ENCODE results near the gene PXYLP1. TPM values are rescaled to one million over a fixed set of nuclear protein-coding genes. Genes with fewer than 3 reads are reported as not detected.

PXYLP1 gene
- total and polyA plus RNA-seq, 2 donors (not counting 1 experiment from before 2014, with no cell fraction given): 1.4 to 4.5 TPM

DNA sequence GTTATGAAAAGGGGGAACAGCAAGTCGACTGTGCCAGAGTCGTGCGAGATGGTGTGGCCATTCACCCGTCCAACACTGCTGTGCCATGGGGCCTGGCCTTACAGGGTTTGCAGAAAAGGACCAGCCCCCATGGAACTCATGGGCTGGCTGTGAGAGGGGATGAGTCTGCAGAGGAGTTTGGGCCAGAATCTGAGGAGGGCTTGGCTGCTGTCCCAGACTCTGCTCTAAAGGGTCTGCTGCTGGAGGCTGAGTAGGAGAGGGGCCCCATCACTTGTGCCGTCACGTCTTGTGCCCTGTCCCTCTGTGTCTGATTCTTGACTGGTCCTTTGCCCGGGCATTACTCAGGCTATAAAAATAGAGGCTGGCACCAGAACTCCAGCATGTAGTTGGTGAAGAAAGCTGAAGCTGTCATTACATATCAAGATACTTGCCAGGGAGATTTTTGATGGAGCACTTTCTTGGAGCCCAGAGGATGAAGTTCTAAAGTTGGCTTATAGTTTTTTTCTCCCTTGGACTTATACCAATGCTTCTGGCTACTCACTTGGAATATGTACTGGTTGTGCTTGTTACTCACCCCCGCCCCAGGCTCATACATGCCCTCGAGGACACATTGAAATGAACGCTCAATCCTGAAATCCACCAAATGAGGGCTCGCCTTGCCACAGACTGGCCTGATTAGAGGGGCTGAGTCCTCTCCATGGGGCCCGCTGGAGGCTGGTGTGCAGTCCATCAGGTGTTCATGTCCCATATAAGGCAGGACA is 10.2 kb downstream of the PXYLP1 start:
- intact Hi-C loops (cut with micrococcal nuclease): no loop called here
- POLR2A ChIA-PET: no interaction called here

More for the DNA sequence above, 10.2 kb downstream of the PXYLP1 start:
- Histone ChIP-seq H3K27me3 (replicated peaks in 1 of 4; ENCODE audit: control extremely low read depth in 1 of 4, control insufficient read depth in 3 of 4, insufficient read depth in 4 of 4, low read length in 3 of 4) (no peaks in the 10 kb centered on the region), H3K4me3 (ENCODE audit: control extremely low read depth in 1 of 5, extremely low read depth in 1 of 5, insufficient read depth in 1 of 5, low read depth in 2 of 5, low read length in 4 of 5) (no peak overlapping the region), H3K9me3 (ENCODE audit: control extremely low read depth in 1 of 3, control insufficient read depth in 2 of 3, insufficient read depth in 1 of 3, low read length in 2 of 3) (no peaks in the 10 kb centered on the region), H3K4me1 (ENCODE audit: control insufficient read depth in 2 of 2, insufficient read depth in 2 of 2, low read length in 2 of 2) (no peaks in the 10 kb centered on the region), H2AFZ (ENCODE audit: insufficient read depth, low read depth, low read length, poor library complexity, severe bottlenecking) (no peak overlapping the region), H3K79me2 (ENCODE audit: control insufficient read depth, insufficient read depth, low read length) (no peaks in the 10 kb centered on the region), H3K36me3 (replicated peaks in 1 of 2; ENCODE audit: control extremely low read depth in 1 of 2, control insufficient read depth in 1 of 2, extremely low read depth in 1 of 2, insufficient read depth in 2 of 2, low read length in 1 of 2) (no peaks in the 10 kb centered on the region), H3K27ac (ENCODE audit: low read length in 2 of 2) (no peak overlapping the region), H3K9ac (ENCODE audit: low read length) (no peak overlapping the region), H3K4me2 (replicated peaks; ENCODE audit: low read depth, low read length, poor library complexity, severe bottlenecking) (no peak overlapping the region), H4K20me1 (ENCODE audit: control insufficient read depth, insufficient read depth, low read length, poor library complexity, severe bottlenecking) (no peaks in the 10 kb centered on the region)
- H3K27ac Mint-ChIP-seq: no peak overlapping the region
- DNase-seq (no peak), ATAC-seq (ENCODE audit: low read depth) (no peak)
- WGBS (ENCODE audit: insufficient coverage): 83% methylated on average over 10 of the region's 12 CpGs
- no peaks in the 10 kb centered on the region for H3K9me3 Mint-ChIP-seq (ENCODE audit: insufficient read depth)
- no peak for TF ChIP-seq EZH2 (IDR thresholded peaks at IDR 0.05; ENCODE audit: borderline replicate concordance, insufficient read depth, low read depth, low read length, poor library complexity, severe bottlenecking)
- TF ChIP-seq, protein P1, sequence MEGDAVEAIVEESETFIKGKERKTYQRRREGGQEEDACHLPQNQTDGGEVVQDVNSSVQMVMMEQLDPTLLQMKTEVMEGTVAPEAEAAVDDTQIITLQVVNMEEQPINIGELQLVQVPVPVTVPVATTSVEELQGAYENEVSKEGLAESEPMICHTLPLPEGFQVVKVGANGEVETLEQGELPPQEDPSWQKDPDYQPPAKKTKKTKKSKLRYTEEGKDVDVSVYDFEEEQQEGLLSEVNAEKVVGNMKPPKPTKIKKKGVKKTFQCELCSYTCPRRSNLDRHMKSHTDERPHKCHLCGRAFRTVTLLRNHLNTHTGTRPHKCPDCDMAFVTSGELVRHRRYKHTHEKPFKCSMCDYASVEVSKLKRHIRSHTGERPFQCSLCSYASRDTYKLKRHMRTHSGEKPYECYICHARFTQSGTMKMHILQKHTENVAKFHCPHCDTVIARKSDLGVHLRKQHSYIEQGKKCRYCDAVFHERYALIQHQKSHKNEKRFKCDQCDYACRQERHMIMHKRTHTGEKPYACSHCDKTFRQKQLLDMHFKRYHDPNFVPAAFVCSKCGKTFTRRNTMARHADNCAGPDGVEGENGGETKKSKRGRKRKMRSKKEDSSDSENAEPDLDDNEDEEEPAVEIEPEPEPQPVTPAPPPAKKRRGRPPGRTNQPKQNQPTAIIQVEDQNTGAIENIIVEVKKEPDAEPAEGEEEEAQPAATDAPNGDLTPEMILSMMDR (IDR thresholded peaks at IDR 0.05): no peak
- H3K27me3 Mint-ChIP-seq: no peaks in the 10 kb centered on the region
- no peaks in the 10 kb centered on the region for H3K4me1 Mint-ChIP-seq
- CTCF ChIA-PET: interaction anchor here (2.1 kb wide), 1 partner anchor 11 kb away, joined by 7 read pairs; the partner anchor contains the start of gene PXYLP1
- H3K4me3 Mint-ChIP-seq: no peak overlapping the region

Data from B cell (primary cell).